SU-DHL-6 (cell line): Measurements from ENCODE around the gene EFNB1.

Experiments used
- H2AFZ ChIP-seq: fragments of 200-600 bp; sonication (generic); 2 replicates; pipeline ENCODE4 v1.6.1; 2014; ENCODE audit warnings: low read depth, mild to moderate bottlenecking, moderate library complexity, mixed read lengths, antibody characterized with exemption, low read length; ENCODE audit not compliant: severe bottlenecking
- H3F3A ChIP-seq: fragments of 200-600 bp; shearing (Covaris generic); 2 replicates; pipeline ENCODE4 v1.6.0; 2016; ENCODE audit warnings: antibody characterized with exemption, mild to moderate bottlenecking; ENCODE audit not compliant: insufficient read depth
- H3K27ac ChIP-seq: fragments of 200-600 bp; sonication (generic); 2 replicates; pipeline ENCODE4 v1.5.1; 2016; ENCODE audit warnings: low read depth, mild to moderate bottlenecking, low read length, moderate library complexity, mixed read lengths
- H3K27me3 ChIP-seq: fragments of 200-600 bp; sonication (generic), shearing (Covaris generic); 2 replicates; pipeline ENCODE4 v1.6.0; 2014; ENCODE audit warnings: mild to moderate bottlenecking, low read length
- H3K36me3 ChIP-seq: fragments of 200-600 bp; sonication (generic); 2 replicates; pipeline ENCODE4 v1.6.1; 2014; ENCODE audit warnings: mild to moderate bottlenecking, low read length, mixed read lengths
- H3K4me2 ChIP-seq: fragments of 300-600, 200-600 bp; shearing (Covaris generic), sonication (generic); 2 replicates; pipeline ENCODE4 v1.6.0; 2014; ENCODE audit warnings: low read length, low read depth, mild to moderate bottlenecking; ENCODE audit not compliant: poor library complexity, severe bottlenecking
- H3K4me3 ChIP-seq: fragments of 200-600 bp; sonication (generic); 2 replicates; pipeline ENCODE4 v1.5.1; 2014; ENCODE audit warnings: antibody characterized with exemption, low read length, mild to moderate bottlenecking, mixed read lengths; ENCODE audit not compliant: insufficient read depth, poor library complexity, severe bottlenecking
- H3K79me2 ChIP-seq: fragments of 200-600 bp; sonication (generic); 2 replicates; pipeline ENCODE4 v1.6.1; 2014; ENCODE audit warnings: mild to moderate bottlenecking, low read length, moderate library complexity; ENCODE audit not compliant: insufficient read depth
- H3K9ac ChIP-seq: fragments of 200-600 bp; sonication (generic); 2 replicates; pipeline ENCODE4 v1.7.0; 2014; ENCODE audit warnings: mild to moderate bottlenecking, low read length
- H3K9me2 ChIP-seq: fragments of 200-600 bp; sonication (generic); replicated peaks from 2 replicates; pipeline ENCODE4 v1.6.1; 2014; ENCODE audit warnings: low read length; ENCODE audit not compliant: insufficient read depth
- H3K9me3 ChIP-seq: fragments of 200-600 bp; sonication (generic); 2 replicates; pipeline ENCODE4 v1.6.1; 2014; ENCODE audit warnings: low read length, mixed read lengths; ENCODE audit not compliant: insufficient read depth
- H4K20me1 ChIP-seq: fragments of 200-600 bp; sonication (generic); 2 replicates; pipeline ENCODE4 v1.6.1; 2014; ENCODE audit warnings: low read depth, mild to moderate bottlenecking, antibody characterized with exemption, low read length, moderate library complexity, mixed read lengths
- EZH2phosphoT487 ChIP-seq: fragments of 200-600 bp; sonication (generic), shearing (Covaris generic); conservative IDR thresholded peaks from 2 replicates; pipeline ENCODE4 v1.6.1; 2018; ENCODE audit warnings: mild to moderate bottlenecking, antibody characterized with exemption, low read length, moderate library complexity, mixed read lengths
- TF ChIP-seq, protein P1 (sequence below): fragments of 200-600 bp; sonication (generic); IDR thresholded peaks from one replicate; pipeline ENCODE4 v1.5.1; 2017; ENCODE audit warnings: antibody characterized with exemption, mild to moderate bottlenecking, low read length, moderate library complexity; ENCODE audit not compliant: insufficient read depth, poor library complexity, severe bottlenecking

EFNB1 gene

GRCh38 chrX:68827848-68828624 lies 785 bp upstream of the EFNB1 start:
- TF ChIP-seq, protein P1, sequence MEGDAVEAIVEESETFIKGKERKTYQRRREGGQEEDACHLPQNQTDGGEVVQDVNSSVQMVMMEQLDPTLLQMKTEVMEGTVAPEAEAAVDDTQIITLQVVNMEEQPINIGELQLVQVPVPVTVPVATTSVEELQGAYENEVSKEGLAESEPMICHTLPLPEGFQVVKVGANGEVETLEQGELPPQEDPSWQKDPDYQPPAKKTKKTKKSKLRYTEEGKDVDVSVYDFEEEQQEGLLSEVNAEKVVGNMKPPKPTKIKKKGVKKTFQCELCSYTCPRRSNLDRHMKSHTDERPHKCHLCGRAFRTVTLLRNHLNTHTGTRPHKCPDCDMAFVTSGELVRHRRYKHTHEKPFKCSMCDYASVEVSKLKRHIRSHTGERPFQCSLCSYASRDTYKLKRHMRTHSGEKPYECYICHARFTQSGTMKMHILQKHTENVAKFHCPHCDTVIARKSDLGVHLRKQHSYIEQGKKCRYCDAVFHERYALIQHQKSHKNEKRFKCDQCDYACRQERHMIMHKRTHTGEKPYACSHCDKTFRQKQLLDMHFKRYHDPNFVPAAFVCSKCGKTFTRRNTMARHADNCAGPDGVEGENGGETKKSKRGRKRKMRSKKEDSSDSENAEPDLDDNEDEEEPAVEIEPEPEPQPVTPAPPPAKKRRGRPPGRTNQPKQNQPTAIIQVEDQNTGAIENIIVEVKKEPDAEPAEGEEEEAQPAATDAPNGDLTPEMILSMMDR: peak; percentile 73
- TF ChIP-seq EZH2phosphoT487: no peak
- H3K36me3 ChIP-seq: no peaks in the 10 kb centered on the region
- no peaks in the 10 kb centered on the region for H3F3A ChIP-seq
- no peak overlapping the region for H3K27ac ChIP-seq
- H2AFZ ChIP-seq: no peak overlapping the region
- no peaks in the 10 kb centered on the region for H3K79me2 ChIP-seq
- no peaks in the 10 kb centered on the region for H3K27me3 ChIP-seq
- no peaks in the 10 kb centered on the region for H3K9me2 ChIP-seq
- H3K4me3 ChIP-seq: no peak overlapping the region
- H3K4me2 ChIP-seq: no peak overlapping the region
- H3K9ac ChIP-seq: no peak overlapping the region
- H3K9me3 ChIP-seq: no peaks in the 10 kb centered on the region
- H4K20me1 ChIP-seq: no peaks in the 10 kb centered on the region

- Histone ChIP-seq H3K79me2 (no peaks in the 10 kb centered on the region), H4K20me1 (no peaks in the 10 kb centered on the region)
Observed at GRCh38 chrX:68829582-68830418, 979 bp downstream of the EFNB1 start.

DNA sequence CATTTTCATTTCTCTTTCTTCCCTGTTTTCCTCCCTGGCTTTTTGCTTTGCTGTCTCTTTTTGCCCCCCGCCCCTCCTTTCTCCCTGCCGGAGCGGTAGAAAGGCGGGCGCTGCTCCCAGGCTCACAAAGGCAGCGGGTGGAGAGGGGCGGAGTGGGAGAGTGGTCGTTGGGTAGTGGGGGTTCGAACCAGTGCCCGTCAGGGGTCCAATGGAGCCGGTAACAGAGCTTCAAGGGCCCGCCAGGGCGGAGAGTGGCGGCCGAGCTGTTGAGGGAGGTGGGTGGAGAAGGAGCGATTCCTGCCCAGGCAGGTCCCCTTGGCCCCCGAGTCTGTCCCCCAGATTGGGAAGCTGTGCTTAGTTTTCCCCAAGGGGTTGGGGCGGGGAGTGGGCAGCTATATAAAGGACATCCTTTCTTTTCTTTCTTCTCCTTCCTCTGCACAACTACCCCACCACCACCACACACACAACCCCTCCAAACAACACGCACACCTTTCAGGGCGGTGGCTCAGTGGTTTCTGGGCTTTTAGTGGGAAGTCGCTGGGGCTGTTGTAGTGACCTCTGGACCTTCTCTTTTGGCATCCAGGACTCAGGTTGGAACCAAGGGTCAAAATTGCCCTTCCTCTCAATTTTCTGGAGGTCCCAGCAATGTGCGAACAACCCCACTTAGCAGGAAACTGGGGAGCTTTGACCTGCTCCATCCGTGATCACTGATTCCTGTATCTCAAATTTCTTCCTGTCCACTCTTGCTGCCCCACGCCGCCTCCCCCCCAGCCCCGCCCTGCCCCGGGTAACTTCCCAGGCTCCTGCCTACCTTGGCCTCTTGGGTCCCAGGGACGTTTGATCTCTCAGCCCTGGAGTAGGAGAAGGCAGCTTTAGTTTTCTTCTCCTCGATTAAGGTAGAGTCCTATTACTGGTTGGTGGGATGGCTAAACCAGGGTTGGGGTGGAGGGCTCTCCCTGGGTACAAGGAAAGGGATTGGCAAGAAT lies 1.9 kb downstream of the EFNB1 start:
- Histone ChIP-seq H3F3A (no peaks in the 10 kb centered on the region), H4K20me1 (no peaks in the 10 kb centered on the region), H2AFZ (no peak overlapping the region), H3K9ac (no peak overlapping the region), H3K27me3 (no peaks in the 10 kb centered on the region), H3K4me2 (no peak overlapping the region), H3K79me2 (no peaks in the 10 kb centered on the region), H3K4me3 (no peak overlapping the region), H3K36me3 (no peaks in the 10 kb centered on the region), H3K9me3 (no peaks in the 10 kb centered on the region), H3K27ac (no peak overlapping the region), H3K9me2 (no peaks in the 10 kb centered on the region)
- TF ChIP-seq EZH2phosphoT487: no peak
- TF ChIP-seq, protein P1: no peak

More at GRCh38 chrX:68829582-68830418, 979 bp downstream of the EFNB1 start:
- Histone ChIP-seq H3K4me2 (no peak overlapping the region), H3K4me3 (no peak overlapping the region), H2AFZ (no peak overlapping the region), H3K27ac (no peak overlapping the region), H3K9me2 (no peaks in the 10 kb centered on the region), H3K9me3 (no peaks in the 10 kb centered on the region), H3K27me3 (no peaks in the 10 kb centered on the region), H3K36me3 (no peaks in the 10 kb centered on the region), H3F3A (no peaks in the 10 kb centered on the region), H3K9ac (no peak overlapping the region)
- no peak for TF ChIP-seq EZH2phosphoT487
- TF ChIP-seq, protein P1: no peak
